NCI-H146 (cell line): ENCODE measurements around the gene ZNF470.

Experiments
- DNase-seq: peaks from one replicate; lab custom pipeline; 2025; lab: John Stamatoyannopoulos, UW

Gene ZNF470

GRCh38 chr19:56608274-56608964, 41.2 kb downstream of the ZNF470 start:
- no peak for DNase-seq

GRCh38 chr19:56611288-56611687, 44.0 kb downstream of the ZNF470 start:
- DNase-seq = no peak

GRCh38 chr19:56612737-56613136, 45.5 kb downstream of the ZNF470 start:
- no peak for DNase-seq

- no peak for DNase-seq
These were observed 46.4 kb downstream of the ZNF470 start for GRCh38 chr19:56613639-56614038.

GRCh38 chr19:56617531-56617930, 50.3 kb downstream of the ZNF470 start:
- no peak for DNase-seq

- no peak for DNase-seq
These were observed 51.9 kb downstream of the ZNF470 start for GRCh38 chr19:56619121-56619520.

- DNase-seq = no peak
These were observed 55.1 kb downstream of the ZNF470 start for GRCh38 chr19:56622374-56622773.

GRCh38 chr19:56623006-56623405, 55.7 kb downstream of the ZNF470 start:
- no peak for DNase-seq

- DNase-seq = no peak
These were observed 58.4 kb downstream of the ZNF470 start for GRCh38 chr19:56625708-56626107.

- DNase-seq = no peak
These were observed 65.8 kb downstream of the ZNF470 start for GRCh38 chr19:56633021-56633420.

GRCh38 chr19:56637976-56638555, 70.8 kb downstream of the ZNF470 start:
- DNase-seq = no peak
